Kidney (tissue), 14 donors: Measurements from ENCODE around the gene DDX18. TPM values are rescaled to one million over a fixed set of nuclear protein-coding genes. Genes with fewer than 3 reads are reported as not detected.
A peak's percentile ranks its signal among the peaks of the same experiment; 100 is the strongest.

Experiments used
- DNase-seq, 5 donors: peaks; one replicate each; pipeline ENCODE4 v3.0.0-alpha.2; 2013 to 2020
- FAIRE-seq: peaks from 2 replicates; lab custom pipeline; 2012; peaks lifted over from hg19 to GRCh38; lab: Jason Lieb, UNC
- H3K27ac ChIP-seq, 2 donors: one replicate each; pipeline ENCODE4 v1.7.0; 2013; ENCODE audit warnings: low read depth in 2 of 2, low read length in 2 of 2, inconsistent platforms in 1 of 2
- H3K27me3 ChIP-seq: one replicate; pipeline ENCODE4 v1.7.1; 2013; ENCODE audit warnings: low read length, inconsistent platforms; ENCODE audit not compliant: control insufficient read depth, insufficient read depth
- H3K36me3 ChIP-seq, 3 donors: one replicate each; pipeline versions ENCODE4 v1.7.0 to v1.7.1; 2013; ENCODE audit warnings: low read length in 3 of 3, control low read depth in 1 of 3, inconsistent platforms in 1 of 3; ENCODE audit not compliant: insufficient read depth in 3 of 3, control insufficient read depth in 2 of 3
- H3K4me1 ChIP-seq, 3 donors: one replicate each; pipeline versions ENCODE4 v1.7.0 to v1.7.1; 2013; ENCODE audit warnings: low read length in 3 of 3, inconsistent platforms in 1 of 3, low read depth in 1 of 3; ENCODE audit not compliant: control insufficient read depth in 2 of 3, insufficient read depth in 2 of 3
- H3K4me3 ChIP-seq, 3 donors: one replicate each; pipeline versions ENCODE4 v1.7.0 to v1.8.1; 2013; ENCODE audit warnings: low read length in 3 of 3, control low read depth in 1 of 3, inconsistent platforms in 1 of 3
- H3K9ac ChIP-seq, 3 donors: one replicate each; pipeline versions ENCODE4 v1.7.0 to v1.7.1; 2013; ENCODE audit warnings: low read length in 3 of 3, control low read depth in 1 of 3, inconsistent platforms in 1 of 3
- H3K9me3 ChIP-seq, 3 donors: one replicate each; pipeline versions ENCODE4 v1.7.0 to v1.7.1; 2013; ENCODE audit warnings: low read length in 3 of 3, control low read depth in 1 of 3, inconsistent platforms in 1 of 3; ENCODE audit not compliant: control insufficient read depth in 2 of 3, insufficient read depth in 1 of 3
- CTCF ChIP-seq: IDR thresholded peaks from 3 replicates; pipeline ENCODE4 v1.5.1; 2012; ENCODE audit warnings: mild to moderate bottlenecking, moderate library complexity, borderline replicate concordance; ENCODE audit not compliant: insufficient read depth; ENCODE audit errors: extremely low read depth
- intact Hi-C: fragments of 100-400 bp; cut with DNase I; formaldehyde crosslinking; loops from one replicate; pipeline ENCODE4 v1.11.1; 2022
- polyA plus RNA-seq: library from polyadenylated mRNA; stranded (reverse); fragments of 350-450 nt; fragmentation: Illumina TruSeq; extraction: RNeasy Lipid Tissue Mini Kit (QIAGEN cat#74804); gene quantifications from one replicate; pipeline ENCODE4 v1.2.3, GENCODE V29; 2014; ENCODE audit warnings: low read depth, low replicate concordance; ENCODE audit not compliant: insufficient read depth
- total RNA-seq: library from RNA; stranded (reverse); fragmentation: NEBNext Ultra II Directional; extraction: Animal tissue kit (Norgen Biotek cat#: 25700); gene quantifications from one replicate; pipeline ENCODE4 v1.2.1, GENCODE V29; 2021
- donor health status: control.
- donor health status: control.
- donor health status: control.
- donor health status: control.
- donor health status: control.
- donor health status: DM: yes; HTN: yes; CAD: no.
- donor health status: Normal renal cell carcinoma (clear cell type).

The DDX18 gene
- total and polyA plus RNA-seq, 2 donors from 2014 or later, result 18.1 to 53.8 TPM

- H3K9me3 ChIP-seq, result no peaks in the 10 kb centered on the region
- no peaks in the 10 kb centered on the region for H3K36me3 ChIP-seq
- FAIRE-seq (no peak), DNase-seq (peak in 1 of 5 donors; percentile 8)
- no peak overlapping the region for H3K4me3 ChIP-seq
- no peak overlapping the region for H3K9ac ChIP-seq
- H3K27me3 ChIP-seq, result no peaks in the 10 kb centered on the region
- no peak for TF ChIP-seq CTCF
- no peaks in the 10 kb centered on the region for H3K4me1 ChIP-seq
- no peak overlapping the region for H3K27ac ChIP-seq
- intact Hi-C loops, result no loop called here
Observed at GRCh38 chr2:117859924-117860647, 45.6 kb downstream of the DDX18 start.

- DNase-seq (no peak), FAIRE-seq (no peak)
- Histone ChIP-seq H3K4me1 (no peaks in the 10 kb centered on the region), H3K9me3 (no peaks in the 10 kb centered on the region), H3K9ac (no peak overlapping the region), H3K36me3 (no peaks in the 10 kb centered on the region), H3K27ac (no peak overlapping the region), H3K27me3 (no peaks in the 10 kb centered on the region), H3K4me3 (no peak overlapping the region)
- intact Hi-C loops, result no loop called here
- no peak for TF ChIP-seq CTCF
Observed at GRCh38 chr2:117862459-117862858, 48.0 kb downstream of the DDX18 start.

- intact Hi-C loops, result no loop called here
- H3K27ac ChIP-seq, result no peak overlapping the region
- H3K9me3 ChIP-seq, result no peaks in the 10 kb centered on the region
- H3K4me3 ChIP-seq, result no peak overlapping the region
- H3K9ac ChIP-seq, result no peak overlapping the region
- DNase-seq, result no peak
- no peak for TF ChIP-seq CTCF
- H3K36me3 ChIP-seq, result no peaks in the 10 kb centered on the region
- H3K27me3 ChIP-seq, result no peaks in the 10 kb centered on the region
- no peak for FAIRE-seq
- H3K4me1 ChIP-seq, result no peaks in the 10 kb centered on the region
Observed at GRCh38 chr2:117875786-117876185, 61.3 kb downstream of the DDX18 start.
